Activated CD4-positive, CD25-positive, alpha-beta regulatory T cell treated with anti-CD3 and anti-CD28 coated beads, Interleukin-2, amount 50 U/mL, for 16 hours (primary cell): ENCODE data around the gene EEPD1.

ENCODE experiments used
- DNase-seq: peaks from one replicate; pipeline ENCODE4 v3.0.0-alpha.2; 2020; ENCODE audit warnings: low read depth, low spot score

EEPD1 gene

DNA sequence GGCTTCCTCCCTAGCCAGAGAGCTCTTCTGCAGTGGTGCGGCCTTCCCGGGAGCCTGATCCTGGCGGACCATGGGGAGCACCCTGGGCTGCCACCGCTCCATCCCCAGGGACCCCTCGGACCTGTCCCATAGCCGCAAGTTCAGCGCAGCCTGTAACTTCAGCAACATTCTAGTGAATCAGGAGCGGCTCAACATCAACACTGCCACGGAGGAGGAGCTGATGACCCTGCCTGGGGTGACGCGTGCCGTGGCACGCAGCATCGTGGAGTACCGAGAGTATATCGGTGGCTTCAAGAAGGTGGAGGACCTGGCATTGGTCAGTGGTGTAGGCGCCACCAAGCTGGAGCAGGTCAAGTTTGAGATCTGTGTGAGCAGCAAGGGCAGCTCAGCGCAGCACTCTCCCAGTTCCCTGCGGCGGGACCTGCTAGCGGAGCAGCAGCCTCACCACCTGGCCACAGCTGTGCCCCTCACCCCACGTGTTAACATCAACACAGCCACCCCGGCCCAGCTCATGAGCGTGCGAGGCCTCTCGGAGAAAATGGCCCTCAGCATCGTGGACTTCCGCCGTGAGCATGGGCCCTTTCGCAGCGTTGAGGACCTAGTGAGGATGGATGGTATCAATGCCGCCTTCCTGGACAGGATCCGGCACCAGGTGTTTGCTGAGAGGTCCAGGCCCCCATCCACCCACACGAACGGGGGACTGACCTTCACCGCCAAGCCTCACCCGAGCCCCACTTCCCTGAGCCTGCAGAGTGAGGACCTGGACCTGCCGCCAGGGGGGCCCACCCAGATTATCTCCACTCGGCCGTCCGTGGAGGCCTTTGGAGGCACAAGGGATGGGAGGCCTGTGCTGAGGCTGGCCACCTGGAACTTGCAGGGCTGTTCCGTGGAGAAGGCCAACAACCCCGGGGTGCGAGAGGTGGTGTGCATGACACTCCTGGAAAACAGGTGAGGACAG, 1.5 kb downstream of the EEPD1 start:
- DNase-seq = no peak

DNA sequence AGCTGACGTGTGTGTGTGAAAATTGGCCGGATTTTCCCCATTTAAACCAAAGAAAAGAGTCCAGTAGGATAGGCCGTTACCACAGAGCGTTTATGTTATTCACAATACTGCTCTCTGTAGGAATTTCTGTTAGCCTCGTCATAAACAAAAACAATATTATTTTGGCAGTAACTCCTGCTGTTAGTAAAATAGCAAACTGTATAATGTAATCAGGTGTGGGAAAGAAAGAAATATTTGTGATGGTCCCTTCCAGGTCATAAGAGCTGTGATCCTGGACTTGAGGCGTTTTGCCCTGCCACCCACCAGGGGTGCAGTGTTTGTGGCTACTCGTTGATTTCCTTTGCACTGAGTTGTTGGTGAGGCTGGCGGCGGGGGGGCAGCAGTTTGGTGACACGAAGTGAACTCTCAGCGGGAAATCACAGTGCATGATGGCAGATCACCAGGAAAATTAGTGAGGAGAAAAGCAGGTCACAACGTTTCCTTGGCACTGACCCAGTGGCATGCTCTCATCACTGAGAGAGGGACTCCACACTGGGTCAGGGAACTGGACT, 2.8 kb downstream of the EEPD1 start:
- DNase-seq = no peak

GRCh38 chr7:36157527-36158320, 4.7 kb downstream of the EEPD1 start:
- DNase-seq = no peak

DNA sequence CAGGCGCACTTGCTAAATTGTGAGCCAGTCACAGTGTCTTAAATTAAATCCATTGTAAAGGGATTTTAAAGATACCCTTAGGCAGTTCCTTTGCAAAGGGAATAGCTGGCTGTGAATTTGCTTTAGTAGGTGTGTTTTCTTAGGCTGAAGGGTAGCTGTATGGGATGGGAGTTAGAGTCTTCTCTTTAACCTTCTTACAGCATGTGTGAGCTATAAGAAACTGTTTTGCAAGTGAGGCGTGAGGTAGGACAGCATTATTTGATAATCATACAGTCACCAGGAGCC, 5.2 kb downstream of the EEPD1 start:
- DNase-seq = no peak

GRCh38 chr7:36159618-36160017, 6.6 kb downstream of the EEPD1 start:
- no peak for DNase-seq

DNA sequence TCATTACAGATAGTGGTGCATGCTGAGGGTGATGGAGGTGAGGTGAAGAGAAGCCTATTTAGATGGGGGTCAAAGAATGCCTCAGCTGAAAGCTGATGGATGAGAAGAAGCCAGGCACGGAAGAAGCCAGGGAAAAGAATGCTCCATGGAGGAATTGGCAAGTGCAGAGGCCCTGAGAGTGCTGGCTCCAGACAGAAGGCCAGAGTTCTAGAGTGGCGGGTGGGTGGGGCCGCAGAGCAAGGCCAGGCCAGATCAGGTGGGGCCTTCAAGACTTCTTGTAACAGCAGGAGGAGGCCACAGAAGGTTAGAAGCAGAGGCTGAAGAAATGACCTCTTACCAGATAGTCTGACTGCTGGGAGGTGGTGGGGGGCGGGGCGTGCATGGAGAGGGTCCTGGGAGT, 7.3 kb downstream of the EEPD1 start:
- DNase-seq = no peak

GRCh38 chr7:36161996-36162395, 8.9 kb downstream of the EEPD1 start:
- DNase-seq = no peak

- no peak for DNase-seq
Measured at GRCh38 chr7:36165059-36165458, 12.0 kb downstream of the EEPD1 start.

- no peak for DNase-seq
Measured at GRCh38 chr7:36165802-36166201, 12.7 kb downstream of the EEPD1 start.

- no peak for DNase-seq
Measured at GRCh38 chr7:36167403-36168050, 14.5 kb downstream of the EEPD1 start.

DNA sequence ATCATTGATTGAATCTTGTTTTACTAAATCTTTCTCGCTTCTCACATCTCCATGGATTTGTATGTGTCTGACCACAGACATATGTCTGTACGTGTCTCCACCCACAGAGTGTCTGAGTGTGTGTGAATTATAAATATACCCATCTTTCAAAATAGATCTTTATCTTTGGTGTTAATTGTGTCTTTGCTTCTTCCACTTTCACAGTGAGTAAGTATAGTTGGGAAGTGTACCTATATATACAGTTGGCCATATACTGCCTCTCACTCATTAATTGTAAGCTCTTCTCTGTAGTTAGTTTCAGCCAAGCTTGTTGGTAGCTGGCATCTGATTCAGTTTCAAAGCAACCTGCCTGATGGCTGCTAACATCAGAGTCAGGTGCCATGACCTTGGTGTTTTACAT, 18.4 kb downstream of the EEPD1 start:
- DNase-seq = no peak

GRCh38 chr7:36175886-36176285, 22.8 kb downstream of the EEPD1 start:
- no peak for DNase-seq

DNA sequence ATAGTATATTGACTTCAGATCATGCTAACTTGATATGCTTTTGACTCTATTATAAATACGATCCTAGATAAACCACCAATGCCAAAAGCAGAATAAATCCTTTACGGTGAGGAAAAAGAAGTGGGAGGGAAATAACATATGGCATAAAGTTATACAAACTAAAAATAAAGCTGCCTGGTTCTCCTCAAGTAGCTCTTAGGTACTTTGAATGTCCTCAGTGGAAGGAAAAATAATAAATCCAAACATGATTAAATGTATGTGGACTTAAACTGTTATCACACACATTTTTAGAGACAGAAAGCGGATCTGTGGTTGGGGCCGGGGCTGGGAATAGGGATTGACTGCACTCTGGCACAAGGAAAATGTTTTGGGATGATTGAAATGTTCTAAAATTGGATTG, 23.6 kb downstream of the EEPD1 start:
- no peak for DNase-seq

DNA sequence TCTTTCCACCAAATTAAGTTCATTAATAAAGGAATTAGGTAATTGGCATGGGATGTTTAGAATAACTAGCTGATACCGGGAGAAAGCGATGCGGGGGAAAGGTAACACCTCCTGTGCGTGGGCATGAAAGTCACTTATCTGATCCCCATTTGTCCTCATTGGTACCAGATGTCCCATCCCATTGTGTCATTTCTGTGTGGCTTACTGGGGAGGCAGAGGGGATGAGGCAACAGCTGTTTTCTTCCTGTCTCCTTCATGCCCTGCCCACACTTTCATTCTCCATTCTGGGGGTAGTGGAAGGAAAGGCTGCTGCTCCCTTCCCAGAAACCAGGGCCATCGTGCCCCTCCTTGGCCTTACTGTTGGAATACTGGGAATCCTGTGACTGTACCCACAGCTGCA, 27.1 kb downstream of the EEPD1 start:
- DNase-seq = no peak

DNA sequence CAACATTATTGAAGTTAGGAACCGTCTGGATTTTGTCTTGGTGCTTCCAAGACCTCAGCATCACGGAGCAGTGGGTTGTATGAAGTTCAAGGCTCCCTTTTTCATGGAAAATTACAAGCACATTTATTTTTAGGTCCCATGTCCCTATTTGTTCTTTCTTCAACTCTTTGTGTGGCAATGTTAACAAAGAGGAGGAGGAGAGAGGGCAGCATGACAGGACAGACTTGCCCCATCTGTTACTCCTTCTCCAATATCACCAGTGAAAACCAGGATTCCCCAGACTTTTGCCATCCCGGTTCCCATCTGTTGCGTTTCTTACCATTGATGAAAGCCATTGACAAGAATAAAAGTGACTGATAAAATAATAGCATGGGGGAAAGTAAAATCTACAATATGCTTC, 28.6 kb downstream of the EEPD1 start:
- no peak for DNase-seq

DNA sequence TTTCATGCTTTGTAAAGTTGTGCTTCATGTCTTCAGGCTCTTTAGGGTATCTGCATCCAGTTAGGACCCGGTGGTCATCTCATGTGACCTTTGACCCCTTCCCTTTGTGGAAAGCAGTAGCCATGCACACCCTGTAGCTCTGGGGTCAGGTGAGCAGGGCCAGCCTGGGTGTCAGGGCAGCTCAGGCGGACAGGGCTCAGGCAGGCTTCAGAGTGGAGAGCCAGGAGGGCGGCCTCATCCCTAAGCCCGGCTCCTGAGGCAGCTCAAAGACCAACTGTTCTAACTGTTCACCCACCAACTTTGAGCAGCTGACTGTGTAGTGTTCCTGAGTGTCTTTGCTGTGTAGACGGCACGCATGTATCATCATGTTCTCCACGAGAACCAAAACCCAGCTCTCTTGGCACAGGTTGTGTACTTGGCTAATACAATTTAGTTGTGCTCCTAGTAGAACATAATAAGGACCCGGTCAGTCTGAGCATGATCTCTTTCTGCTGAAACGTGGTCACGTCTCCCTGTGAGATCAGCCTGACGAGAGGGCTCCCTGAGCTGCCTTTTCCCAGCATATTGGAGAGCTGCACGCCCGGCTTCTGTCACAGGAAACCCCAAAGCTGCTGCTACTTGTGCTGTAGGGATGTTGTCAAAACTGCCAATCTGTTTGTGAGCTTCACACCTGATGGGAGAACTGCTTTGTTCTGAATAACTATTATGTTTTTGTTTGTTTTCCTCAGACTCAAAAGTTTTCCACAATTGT, 30.0 kb downstream of the EEPD1 start:
- DNase-seq = no peak

DNA sequence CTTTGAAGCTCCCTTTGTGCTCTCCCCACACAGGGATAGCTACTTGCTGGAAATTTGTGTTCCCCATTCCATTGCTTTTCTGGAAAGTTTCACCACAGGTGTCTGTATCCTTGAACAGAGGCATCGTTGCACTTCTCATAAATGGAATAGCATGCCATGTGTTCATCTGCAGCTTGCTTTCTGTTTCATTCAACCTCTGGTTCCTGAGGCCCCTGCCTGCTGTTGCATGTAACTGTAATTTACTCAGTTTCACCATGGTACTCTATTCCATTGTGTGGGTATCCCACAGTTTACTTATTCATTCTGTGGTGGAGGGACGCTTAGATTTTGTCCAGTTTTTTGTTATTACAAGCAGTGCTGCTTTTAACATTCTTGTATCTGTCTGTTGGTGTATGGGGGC, 32.0 kb downstream of the EEPD1 start:
- DNase-seq = no peak

DNA sequence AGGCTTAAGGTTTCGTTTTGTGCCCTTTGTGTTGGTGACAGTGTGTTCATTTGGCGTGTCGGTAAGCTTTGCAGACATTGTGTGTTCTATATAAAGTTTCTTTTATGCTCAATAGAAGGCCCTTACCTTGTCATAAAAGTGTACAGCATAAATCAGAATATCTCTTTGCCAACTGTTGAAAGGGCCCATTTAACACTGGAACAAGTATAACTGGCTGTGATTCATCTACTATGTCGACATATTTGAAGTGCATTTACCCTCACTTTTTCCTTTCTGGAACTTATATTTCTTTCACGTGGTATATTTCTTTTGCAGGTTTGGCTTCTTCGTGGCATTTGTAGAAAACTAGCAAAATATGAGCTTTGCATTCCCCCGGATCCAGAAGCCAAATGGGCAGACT, 32.7 kb downstream of the EEPD1 start:
- no peak for DNase-seq

DNA sequence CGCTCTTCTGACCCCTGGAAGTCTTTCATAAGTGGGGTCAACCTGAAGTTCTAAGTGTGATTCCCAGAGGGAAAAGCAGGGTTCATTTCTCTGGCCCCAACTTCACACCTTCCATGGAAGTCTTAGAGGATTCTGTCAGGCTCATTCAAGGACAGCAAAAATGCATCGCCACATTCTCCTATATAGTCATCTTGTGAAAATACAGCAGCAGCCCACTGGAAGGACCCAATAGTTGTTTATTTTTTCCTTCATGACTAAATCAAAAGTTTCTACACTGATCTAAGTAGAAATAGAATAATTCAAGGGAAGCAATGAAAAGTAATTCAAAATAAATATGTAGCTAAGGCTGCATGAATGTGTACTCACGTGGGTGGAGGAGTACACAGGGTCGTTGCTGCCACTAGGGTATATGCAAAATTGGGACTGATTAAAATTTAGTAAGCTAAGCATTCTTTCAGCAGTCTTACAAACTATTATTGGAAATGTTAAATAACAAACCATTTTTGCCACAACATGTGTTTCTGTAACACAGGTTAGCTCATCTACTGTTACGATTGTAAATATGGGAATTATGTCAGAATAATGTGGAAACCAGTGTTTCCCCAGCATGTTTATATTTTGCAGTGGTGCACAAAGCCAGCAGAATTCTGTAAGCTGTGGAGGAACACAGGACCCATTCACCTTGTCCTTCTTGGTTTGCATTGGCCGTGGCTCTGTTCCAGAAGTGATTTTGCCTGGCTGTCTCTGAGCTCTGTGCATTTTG, 33.5 kb downstream of the EEPD1 start:
- no peak for DNase-seq

GRCh38 chr7:36188266-36188665, 35.2 kb downstream of the EEPD1 start:
- DNase-seq = no peak

DNA sequence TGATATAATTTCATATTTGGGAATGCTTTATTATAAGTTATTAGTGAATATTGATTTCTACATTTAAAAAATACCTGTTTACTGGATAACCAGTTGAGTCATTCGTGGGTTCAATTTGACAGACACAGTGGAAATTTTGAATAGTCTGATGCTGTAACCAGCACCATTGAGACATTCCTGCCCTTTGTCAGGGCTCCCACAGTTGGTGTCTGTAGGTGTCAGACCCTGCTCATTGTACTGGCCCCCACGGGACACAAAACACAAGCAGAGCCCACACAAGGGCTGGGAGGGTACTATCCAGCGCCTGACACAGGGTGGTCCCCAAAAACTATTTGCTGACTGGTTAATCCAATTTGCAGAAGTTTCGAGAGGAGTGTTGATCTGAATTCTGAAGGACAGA, 35.9 kb downstream of the EEPD1 start:
- no peak for DNase-seq
